ENCODE measurements around the gene OR1L1. TPM values are rescaled to one million over a fixed set of nuclear protein-coding genes. Genes with fewer than 3 reads are reported as not detected.

Gene OR1L1
- total and polyA plus RNA-seq, 7 donors, result not detected

Other genes starting within 250 kb of the OR1L1 start
- gene OR1J1, start 183.8 kb upstream of the OR1L1 start, total RNA-seq, result not detected
- not detected for gene OR1J1, start 183.8 kb upstream of the OR1L1 start, polyA plus RNA-seq
- not detected for gene OR1J2, start 150.9 kb upstream of the OR1L1 start, total RNA-seq
- gene OR1J2, start 150.9 kb upstream of the OR1L1 start, polyA plus RNA-seq, result not detected
- not detected for gene OR1J4, start 142.6 kb upstream of the OR1L1 start, total RNA-seq
- not detected for gene OR1J4, start 142.6 kb upstream of the OR1L1 start, polyA plus RNA-seq
- not detected for gene OR1N1, start 134.4 kb upstream of the OR1L1 start, total RNA-seq
- not detected for gene OR1N1, start 134.4 kb upstream of the OR1L1 start, polyA plus RNA-seq
- not detected for gene OR1N2, start 108.6 kb upstream of the OR1L1 start, total RNA-seq
- gene OR1N2, start 108.6 kb upstream of the OR1L1 start, polyA plus RNA-seq, result not detected
- gene OR1L8, start 78.3 kb upstream of the OR1L1 start, total RNA-seq, result not detected
- gene OR1L8, start 78.3 kb upstream of the OR1L1 start, polyA plus RNA-seq, result not detected
- not detected for gene OR1Q1, start 47.0 kb upstream of the OR1L1 start, total RNA-seq
- not detected for gene OR1Q1, start 47.0 kb upstream of the OR1L1 start, polyA plus RNA-seq
- not detected for gene OR1B1, start 4.1 kb upstream of the OR1L1 start, total RNA-seq
- gene OR1B1, start 4.1 kb upstream of the OR1L1 start, polyA plus RNA-seq, result not detected
- gene OR1L3, start 13.4 kb downstream of the OR1L1 start, total RNA-seq, result not detected
- not detected for gene OR1L3, start 13.4 kb downstream of the OR1L1 start, polyA plus RNA-seq
- gene OR1L4, start 62.3 kb downstream of the OR1L1 start, total RNA-seq, result not detected
- not detected for gene OR1L4, start 62.3 kb downstream of the OR1L1 start, polyA plus RNA-seq
- gene OR1L6, start 80.6 kb downstream of the OR1L1 start, total RNA-seq, result not detected
- gene OR1L6, start 80.6 kb downstream of the OR1L1 start, polyA plus RNA-seq, result not detected
- gene OR5C1, start 127.2 kb downstream of the OR1L1 start, total RNA-seq, result not detected
- gene OR5C1, start 127.2 kb downstream of the OR1L1 start, polyA plus RNA-seq, result not detected
- gene OR1K1, start 138.4 kb downstream of the OR1L1 start, total RNA-seq, result not detected
- gene OR1K1, start 138.4 kb downstream of the OR1L1 start, polyA plus RNA-seq, result not detected
- gene PDCL, start 166.9 kb downstream of the OR1L1 start, total RNA-seq, result 1 to 10 TPM; 4.1 to 5.7 (median 4.5) TPM
- gene PDCL, start 166.9 kb downstream of the OR1L1 start, polyA plus RNA-seq, result 1 to 10 TPM; 3.8 to 5.1 (median 4.7) TPM
- 10 to 100 TPM; 24.8 to 33.7 (median 31.6) TPM for gene RC3H2, start 243.6 kb downstream of the OR1L1 start, total RNA-seq
- 10 to 100 TPM in 2 of 3 donors, 1 to 10 TPM in 1; 5.6 to 23.4 (median 11.3) TPM for gene RC3H2, start 243.6 kb downstream of the OR1L1 start, polyA plus RNA-seq